Stimulated activated CD4-positive, alpha-beta T cell treated with anti-CD3 and anti-CD28 coated beads, Interleukin-15, amount 100 ng/mL, for 24 hours (primary cell): ENCODE measurements around the gene WDR33.
A peak's percentile ranks its signal among the peaks of the same experiment; 100 is the strongest.

Source experiments
- DNase-seq: peaks from one replicate; pipeline ENCODE4 v3.0.0-alpha.2; 2020

Gene WDR33

DNA sequence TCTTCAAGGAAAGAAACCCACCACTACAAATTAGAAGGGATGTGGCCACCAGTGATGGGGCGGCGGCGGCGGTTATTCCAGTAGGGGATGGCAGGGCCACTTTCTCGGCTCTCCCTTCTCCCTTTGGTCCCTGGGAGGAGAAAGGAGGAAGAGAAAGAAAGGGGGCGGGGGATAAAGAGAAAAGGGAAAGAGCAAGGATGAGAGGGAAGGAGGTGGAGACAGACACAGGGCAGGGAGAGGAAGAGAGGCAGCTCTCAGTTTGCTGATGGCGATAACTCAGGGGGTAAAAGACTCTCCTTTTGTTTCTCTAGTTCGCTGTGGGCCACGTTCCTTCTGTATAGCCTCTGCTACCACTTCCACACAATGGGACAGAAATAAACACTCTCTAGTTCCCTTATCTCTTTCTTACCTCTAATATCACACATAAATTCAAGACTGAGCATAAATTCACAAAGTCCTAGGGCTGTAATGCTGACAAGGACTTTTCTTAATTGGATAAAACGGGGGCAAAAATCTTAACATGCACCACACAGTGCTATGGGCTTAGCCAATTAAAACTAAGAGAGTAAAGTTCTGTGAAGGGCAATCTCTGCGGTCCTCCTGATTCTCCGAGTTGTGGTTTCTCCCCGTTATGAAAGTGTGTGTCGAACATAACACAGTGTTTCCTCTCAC lies 95.1 kb downstream of the WDR33 start:
- no peak for DNase-seq

DNA sequence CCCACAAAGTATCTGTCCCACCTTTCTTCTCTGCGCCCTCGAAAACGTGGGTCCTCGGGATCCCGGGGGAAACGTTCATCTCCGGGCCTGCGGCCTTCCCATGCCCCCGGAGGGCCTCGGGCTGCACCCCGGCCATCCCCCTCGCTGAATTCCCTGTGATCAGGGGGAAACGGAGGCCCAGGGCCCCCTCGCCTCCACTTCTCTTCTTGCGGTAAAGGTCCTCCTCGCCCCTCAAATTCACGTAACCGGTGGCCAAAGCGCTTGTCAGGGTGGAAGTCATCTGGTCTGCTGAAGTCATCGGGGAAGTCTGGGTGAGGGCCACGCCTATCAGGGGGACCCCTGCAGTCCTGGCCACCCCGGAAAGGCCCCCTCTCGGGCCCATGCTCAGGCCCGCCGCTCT lies 97.4 kb downstream of the WDR33 start:
- no peak for DNase-seq

DNA sequence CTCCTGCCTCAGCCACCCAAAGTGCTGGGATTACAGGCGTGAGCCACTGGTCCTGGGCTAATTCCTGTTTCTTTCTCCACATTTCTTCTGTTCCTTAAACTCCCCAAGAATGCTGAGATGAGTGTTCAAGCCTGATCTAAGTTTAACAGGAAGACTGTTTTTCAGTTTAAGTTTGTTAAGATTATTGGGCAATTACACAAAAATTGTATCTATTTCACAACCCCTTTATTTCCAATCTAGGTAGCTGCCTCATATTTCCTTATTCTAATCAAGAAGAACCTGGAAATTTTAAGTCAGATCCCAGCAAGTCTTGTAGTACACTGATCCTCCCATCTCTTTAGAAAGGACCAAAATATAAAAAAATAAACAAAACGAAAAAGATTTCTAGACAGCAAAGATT lies 98.0 kb downstream of the WDR33 start:
- no peak for DNase-seq

DNA sequence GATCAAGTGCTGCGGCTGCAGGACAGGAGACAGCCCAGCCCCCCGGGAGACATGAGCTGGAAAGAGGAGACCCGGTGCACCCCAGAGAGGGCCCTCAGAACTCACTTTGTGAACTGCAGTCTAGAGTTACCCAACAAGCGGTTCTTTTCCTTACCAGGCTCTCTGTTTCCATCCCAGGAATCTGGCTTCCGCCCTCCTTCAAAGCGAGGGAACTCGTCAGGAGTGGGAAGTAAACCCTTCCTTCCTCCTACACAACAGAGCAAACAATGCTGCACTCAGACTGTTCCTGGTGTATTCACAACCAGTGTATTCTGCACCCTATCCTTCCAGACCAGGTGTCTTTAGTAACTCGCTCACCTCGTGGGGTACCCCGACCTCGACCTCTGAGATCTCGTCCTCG lies 101.6 kb downstream of the WDR33 start:
- DNase-seq = no peak

DNA sequence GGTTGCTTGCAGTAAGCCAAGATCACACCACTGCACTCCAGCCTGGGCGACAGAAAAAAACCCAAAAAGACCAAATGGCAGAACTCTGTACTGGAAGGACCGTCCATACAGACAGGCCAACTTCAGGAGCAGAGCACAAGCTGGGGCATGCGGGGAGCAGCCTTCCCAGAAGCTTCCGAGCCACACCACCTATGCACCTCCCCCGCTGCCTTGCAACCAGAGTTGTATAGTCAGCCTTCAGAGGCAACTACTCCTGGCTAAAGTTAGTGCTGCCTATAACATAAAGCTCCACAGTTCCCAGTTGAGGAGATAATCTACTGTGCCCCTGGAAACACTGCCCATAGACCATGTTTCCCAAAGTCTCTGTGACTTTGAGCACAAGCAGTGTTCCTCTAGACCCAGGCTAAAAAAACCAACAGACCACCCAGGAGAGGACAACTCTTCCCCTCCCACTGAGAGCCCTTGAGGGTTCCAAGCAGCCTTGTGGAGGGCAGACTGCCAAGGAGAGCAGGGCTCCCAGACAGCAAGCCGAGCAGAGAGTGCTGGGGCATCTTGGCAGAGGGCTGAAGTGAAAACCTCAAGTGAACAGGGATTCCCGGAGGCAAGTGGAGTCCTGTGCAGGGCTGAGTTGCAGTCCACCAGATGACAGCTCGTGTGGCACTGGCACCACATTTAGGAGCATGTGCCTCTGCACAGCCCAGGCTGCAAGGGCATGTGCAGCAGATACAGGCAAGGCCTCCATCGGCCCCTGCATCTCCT lies 102.9 kb downstream of the WDR33 start:
- DNase-seq = no peak

DNA sequence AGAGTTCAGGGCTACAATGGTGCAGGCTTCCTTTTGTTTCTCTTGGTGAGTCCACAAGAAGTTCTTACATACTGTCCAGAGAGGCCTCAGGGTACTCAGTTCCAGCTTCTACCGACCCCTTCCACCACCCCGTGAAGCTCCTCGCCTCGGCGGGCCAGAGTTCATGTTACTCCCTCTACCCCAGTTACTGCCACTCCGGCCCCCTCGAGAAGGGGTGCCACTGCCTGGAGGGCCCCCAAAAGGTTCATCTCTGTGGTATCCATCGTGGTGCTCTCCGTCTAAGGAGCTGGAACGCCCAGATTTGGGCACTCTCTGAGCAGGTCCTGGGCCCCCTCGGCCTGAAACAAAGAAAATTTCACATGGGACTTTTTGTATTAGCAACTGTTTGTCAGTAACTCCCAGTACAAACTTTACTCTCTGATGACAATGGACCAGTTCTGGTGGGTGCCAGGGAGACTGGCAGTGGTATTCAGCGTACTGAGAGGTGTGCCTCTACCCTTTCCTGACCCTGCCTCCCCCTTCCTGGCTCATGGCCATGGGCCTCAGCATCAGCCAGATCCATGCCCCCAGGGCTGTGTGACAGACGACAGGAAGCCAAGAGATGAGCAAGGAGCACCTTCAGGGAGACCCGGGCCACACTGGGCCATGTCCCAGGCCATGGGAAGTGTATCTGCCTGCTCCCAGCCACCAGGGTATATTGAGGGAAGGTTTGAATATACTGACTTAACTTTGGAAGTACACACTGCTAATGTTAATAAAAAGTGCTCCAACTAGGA lies 104.6 kb downstream of the WDR33 start:
- no peak for DNase-seq

DNA sequence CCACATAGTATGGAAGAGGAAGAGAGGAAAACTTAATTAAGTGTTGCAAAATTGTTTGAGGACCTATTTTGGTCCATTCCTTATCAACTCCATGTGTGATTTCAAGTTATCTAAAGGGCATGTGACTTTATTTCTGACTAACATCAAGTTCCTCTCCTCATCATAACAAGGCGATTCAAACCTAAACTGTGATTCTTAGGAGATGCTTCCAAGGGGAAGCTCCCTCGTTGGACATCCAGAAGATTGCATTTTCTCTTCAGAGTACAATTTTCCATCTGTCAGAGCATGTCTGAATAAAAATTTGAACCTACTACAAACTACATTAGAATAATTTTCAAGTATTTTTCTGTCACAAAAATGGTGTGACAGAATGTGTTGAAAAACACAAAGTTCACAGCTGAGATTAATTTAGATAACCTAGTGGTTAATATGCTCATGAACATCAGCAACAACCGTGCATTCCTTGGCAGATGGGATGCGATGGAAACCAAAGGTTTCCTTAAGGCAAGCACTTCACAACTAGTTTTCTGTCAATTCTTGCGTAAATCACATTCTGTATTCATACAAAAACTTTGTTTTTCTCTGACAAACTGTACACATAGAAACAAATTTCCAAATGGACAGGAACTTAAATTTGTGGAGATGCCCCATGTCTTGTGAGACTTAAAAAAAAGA lies 105.4 kb downstream of the WDR33 start:
- no peak for DNase-seq

DNA sequence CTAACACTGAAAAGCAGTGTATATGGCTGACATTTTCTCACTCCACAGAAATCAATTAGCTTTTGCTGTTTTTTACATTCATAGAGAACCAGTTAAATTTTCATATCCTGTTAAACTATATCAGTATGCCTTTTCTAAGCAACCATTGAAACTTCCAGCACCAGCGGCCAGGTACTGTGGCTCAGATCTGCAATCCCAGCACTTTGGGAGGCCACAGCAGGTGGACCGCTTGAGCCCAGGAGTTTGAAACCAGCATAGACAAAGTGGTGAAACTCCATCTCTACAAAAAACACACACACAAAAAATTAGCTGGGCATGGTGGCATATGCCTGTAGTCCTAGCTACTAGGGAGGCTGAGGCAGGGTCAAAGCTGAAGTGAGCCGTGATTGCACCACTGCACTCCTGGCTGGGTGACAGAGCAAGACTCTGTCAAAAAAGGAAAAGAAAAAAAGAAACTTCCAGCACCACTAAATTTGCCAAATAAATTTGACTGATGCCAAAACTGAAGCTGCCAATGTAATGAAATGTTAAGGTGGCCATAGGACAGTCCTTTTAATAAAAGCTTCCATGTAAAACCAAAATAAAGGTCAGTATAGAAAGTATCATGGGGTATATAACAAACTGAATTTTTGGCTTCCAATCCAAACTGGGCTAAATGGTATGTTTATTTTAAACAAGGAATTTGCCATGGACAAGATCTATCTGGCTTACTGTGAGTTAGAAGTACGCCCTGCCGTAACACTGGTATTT lies 106.2 kb downstream of the WDR33 start:
- DNase-seq = no peak

DNA sequence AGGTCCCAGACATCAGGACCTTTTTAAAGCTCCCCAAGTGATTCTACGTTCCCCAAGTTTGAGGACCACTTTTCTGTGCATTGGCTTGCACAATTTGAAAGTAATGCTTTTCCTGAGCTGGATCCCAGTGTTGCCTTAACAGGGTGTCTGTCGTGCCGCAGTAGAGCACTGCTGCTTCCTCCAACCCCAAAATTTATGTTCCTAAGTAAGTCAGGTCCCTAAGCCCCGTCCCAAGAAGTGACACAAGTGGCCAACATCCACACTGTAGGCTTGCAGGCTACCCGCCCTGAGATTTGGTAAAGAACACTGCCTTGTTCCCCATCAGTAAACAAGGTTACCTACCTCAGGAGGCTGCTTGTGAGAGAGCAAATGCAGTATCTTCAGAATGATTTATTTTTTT lies 107.7 kb downstream of the WDR33 start:
- no peak for DNase-seq

DNA sequence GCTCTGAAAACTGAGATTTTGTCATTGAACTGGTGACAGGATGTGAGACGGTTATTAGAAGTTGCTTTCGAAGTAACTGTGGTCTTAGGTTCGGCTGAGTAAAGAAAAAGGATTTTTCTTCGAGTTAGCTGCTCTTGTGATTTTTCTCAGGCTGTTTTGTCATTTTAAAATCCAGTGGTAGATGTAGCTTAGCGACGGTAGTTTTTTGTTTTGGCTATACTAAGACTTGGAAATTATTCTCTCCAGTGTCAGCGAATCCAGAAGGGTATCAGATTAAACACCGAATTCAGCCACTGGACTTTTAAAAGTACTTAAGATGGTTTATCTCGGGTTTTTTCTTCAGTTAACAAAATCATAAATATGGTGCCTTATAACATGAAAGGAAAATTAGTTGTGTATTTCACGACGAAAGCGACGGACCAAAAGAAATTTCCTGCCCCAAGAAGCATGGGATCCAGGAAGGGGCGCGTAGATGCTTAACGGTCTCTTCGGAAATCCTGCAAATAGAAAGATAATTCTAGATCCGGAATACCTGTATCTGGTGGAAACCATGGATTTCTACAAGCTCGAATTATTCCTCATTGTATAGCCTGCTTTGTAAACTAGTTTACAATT lies 108.5 kb downstream of the WDR33 start:
- DNase-seq = no peak

DNA sequence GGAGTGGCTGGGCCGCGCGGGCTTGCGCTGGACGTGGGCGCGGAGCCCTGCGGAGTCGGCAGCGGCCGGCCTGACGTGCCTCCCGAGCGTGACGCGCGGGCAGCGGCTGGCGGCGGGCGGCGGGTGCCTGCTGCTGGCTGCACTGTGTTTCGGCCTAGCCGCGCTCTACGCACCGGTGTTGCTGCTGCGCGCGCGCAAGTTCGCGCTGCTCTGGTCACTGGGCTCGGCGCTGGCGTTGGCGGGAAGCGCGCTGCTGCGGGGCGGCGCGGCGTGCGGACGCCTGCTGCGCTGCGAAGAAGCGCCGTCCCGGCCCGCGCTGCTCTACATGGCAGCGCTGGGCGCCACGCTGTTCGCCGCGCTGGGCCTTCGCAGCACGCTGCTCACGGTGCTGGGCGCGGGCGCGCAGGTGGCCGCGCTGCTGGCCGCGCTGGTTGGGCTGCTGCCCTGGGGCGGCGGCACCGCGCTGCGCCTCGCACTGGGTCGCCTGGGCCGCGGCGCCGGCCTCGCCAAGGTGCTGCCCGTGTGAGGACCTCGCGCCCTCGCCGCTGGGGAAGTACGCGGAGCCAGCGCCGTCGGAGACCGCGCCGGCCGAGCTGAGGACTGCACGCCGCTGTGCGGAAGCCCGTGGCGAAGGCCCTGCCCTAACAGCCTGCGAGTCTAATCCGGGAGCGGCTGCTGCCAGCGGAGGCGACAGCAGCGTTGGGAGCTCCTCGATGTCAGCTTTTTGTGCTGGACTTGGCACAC lies 109.1 kb downstream of the WDR33 start:
- peak; percentile 83 for DNase-seq

DNA sequence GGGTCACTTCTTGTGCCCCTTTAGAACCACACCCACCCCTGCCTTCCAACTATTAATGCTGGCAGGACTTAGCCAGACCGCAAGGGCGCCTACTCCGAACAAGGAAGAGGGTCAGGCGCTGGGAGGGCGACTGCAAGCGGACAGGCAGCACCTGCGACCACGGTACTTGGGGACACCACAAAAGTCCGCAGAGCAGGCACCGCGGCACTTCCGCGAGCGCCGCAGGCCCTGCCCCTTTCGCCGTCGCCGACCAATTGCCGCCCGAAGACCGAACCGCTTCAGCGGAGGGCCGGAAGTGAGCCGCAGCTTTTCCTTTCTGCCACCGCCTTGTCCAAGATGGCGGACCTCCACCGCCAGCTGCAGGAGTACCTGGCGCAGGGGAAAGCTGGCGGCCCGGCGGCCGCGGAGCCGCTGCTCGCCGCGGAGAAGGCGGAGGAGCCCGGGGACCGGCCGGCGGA lies 109.7 kb downstream of the WDR33 start, which contains the start of gene SFT2D3:
Gene SFT2D3, plus strand, starts transcription at position 305 of the 458 bp plus-strand sequence. Its CDS starts 32 bp downstream, at position 337.
- DNase-seq = peak; percentile 94

DNA sequence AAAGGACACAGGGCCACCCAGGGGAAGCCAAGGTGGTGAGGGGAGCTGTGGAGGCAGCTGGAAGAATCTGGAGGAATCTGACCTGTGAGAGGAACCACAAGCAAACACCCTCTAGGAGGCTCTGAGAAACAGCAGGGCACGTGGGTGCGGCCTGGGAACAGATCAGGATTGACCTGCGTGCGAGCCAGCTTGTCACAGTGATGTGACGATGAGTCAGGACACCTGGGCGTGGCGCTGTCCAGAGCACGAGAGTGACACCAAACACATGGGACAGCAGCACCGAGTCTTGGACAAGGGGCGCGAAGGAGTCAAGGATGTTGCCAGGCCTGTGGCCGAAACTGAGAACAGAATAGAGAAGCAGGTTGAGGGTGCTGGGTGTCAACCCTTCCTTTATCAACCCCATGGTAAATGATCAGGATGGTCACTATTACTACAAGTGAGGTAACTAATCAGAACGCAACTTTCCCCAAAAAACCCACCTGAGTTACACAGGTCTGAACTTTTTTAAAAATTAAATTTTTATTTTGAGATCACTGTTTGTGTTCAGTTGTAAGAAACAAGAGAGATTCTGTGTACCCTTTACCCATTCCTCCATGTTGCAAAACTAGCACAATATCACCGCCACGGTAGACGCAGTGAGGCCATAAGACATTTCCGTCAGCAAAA lies 110.3 kb downstream of the WDR33 start:
- peak; percentile 43 for DNase-seq

DNA sequence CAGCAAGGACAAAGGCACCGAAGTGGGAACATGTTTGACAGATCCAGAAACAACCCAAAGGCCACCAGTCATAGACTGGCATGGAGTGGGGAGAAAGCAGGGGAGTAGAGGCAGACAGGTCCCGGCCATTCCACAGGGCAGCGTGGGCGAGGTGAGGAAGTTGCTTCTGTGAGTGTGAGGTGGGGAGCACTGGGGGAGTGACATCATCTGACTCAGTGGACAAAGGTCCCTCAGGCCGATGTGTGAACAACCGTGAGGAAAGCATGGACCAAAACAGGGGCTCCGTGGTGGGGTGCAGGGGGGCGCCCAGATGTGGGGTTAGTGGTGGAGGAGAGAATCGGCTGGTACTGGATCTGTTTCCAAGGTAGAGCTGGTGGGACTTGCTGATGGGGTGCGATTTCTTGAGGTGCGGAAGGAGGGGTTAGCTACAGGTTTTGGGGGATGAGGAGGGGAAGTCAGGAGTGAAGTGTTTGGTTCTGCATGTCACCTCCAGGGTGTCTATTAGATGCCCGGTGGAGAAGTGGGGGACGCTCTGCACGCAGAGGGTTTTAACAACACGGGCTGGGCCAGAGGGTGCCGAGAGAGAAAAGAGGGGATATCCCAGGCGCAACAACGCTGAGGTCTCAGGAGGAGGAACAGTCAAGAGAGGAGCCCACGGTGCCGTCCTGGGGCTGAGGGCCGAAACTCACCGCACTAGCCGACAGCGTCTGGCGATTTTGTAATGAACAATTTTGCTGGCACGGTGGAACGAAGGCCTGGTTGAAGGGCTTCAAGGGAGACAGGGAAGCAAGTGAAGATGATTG lies 112.2 kb downstream of the WDR33 start:
- no peak for DNase-seq

DNA sequence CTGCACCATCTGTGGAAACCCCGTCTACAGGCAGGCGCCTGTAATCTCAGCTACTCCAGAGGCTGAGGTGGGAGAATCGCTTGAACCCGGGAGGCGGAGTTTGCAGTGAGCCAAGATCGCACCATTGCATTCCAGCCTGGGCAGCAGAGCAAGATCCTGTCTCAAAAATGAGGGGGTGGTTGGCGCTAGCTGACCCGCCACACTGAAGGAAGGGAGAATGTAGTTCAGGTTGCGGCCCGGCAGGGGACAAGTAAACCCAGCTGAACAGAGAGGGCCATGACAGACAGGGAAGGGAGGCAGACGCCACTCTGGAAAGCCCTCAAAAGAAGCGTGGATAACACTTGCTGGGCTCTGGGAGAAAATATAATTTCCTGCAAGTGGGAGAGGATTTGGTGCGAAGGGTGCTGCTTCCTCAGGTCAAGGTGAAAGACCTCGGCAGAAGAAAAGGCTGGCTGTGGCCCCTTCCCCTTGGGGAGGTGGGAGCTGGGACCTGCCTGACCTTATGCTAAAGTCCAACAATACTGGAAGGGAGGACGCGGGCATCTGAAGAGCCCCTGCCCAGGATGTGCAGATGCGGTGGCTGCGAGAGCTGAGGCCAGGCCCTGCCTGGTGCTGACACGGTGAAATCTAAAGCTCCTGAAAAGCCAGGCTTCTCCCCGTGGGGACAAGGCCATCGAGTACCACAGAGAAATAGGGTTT lies 113.3 kb downstream of the WDR33 start:
- DNase-seq = no peak

DNA sequence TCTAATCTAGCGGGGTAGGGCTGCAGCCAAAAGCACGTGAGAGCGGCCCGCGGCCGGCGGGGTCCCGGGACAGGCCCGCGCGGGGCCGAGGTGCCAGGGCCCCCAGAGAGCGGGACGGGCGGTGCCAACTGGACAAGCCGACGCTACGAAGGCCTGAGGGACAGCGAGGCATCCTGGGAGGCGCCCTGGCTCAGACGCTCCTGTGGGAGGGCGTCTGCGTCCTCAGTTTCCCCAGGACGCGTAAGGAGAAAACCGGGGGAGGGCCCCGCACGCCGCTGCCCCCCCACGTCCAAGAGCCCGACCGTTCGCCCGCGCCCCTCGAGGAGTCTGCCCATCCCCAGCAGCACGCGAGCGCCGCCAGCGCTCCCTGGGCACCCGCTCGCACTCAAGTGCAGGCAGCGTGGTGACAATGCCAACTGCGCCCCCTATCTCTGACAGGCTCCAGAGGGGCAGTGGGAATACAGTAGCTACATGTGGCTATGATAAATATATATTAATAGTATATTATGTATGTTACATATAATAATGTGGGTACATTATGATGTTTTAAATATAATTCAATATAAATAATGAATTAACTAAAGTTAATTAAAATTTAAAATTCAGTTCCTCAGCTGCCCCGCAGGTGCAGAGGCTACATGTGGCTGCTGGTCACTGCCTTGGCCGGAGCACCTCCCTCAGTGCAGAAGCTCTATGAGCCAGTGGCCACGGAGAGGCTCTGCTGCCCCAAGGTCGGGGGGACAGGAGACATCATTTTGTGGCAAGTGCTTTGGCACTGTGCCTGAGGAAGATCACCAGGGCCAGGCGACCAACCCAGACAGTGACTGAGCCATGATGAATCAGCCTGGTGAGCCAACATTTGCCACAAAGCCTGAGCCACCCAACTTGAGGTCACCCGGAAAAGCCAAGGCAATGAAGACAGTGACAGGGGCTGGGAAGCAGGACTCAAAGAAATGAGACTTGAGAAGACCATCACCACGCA lies 115.2 kb downstream of the WDR33 start:
- DNase-seq = peak; percentile 72

DNA sequence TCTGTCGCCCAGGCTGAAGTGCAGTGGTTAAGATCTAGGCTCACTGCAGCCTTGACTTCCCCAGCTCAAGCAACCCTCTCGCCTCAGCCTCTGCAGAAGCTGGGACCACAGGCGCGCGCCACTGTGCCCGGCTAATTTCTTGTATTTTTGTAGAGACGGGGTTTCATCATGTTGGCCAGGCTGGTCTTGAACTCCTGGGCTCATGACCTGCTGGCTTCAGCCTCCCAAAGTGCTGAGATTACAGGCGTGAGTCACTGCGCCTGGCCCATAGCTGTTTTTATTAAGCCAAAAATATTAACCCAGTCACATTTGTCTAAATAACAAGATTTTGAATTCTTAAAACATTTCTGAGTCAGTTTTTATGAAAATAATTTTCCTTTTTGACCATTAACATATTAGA lies 116.0 kb downstream of the WDR33 start:
- DNase-seq = no peak

DNA sequence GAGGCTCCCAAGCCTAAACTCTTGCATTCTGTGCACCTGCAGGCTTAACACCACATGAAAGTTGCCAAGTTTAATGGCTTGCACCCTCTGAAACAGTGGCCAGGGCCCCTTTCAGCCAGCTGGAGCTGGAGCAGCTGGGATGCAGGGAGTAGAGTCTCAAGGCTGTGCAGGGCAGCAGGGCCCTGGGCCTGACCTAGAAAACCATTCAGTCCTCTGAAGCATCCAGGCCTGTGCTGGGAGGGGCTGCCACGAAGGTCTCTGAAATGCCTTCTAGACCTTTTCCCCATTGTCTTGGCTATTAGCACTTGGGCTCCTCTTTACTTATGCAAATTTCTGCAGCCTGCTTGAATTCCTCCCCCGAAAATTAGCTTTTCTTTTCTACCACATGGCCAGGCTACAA lies 120.3 kb downstream of the WDR33 start:
- no peak for DNase-seq
